ACC112 (cell line): ENCODE results near the gene CRKL.
"Not testable (repeated sequence)": the region's sequence is repeated elsewhere in the genome, so short reads cannot be mapped to it uniquely, and the experiment has no call there.

Experiments
- H2AFZ ChIP-seq: fragments of 200-600 bp; sonication (generic); one replicate; pipeline ENCODE4 v1.6.0; 2017; ENCODE audit warnings: antibody characterized with exemption, low read length; ENCODE audit not compliant: unreplicated experiment
- H3K27ac ChIP-seq: fragments of 200-600 bp; sonication (generic); 2 replicates; pipeline ENCODE4 v1.5.1; 2014; ENCODE audit warnings: low read depth, mild to moderate bottlenecking, antibody characterized with exemption, low read length, moderate library complexity
- H3K27me3 ChIP-seq: fragments of 200-600 bp; sonication (generic); 2 replicates; pipeline ENCODE4 v1.6.1; 2014; ENCODE audit warnings: mild to moderate bottlenecking, antibody characterized with exemption, low read length, moderate library complexity, mixed read lengths; ENCODE audit not compliant: insufficient read depth
- H3K36me3 ChIP-seq: fragments of 200-600 bp; sonication (generic); 2 replicates; pipeline ENCODE4 v1.6.1; 2016; ENCODE audit warnings: mild to moderate bottlenecking, antibody characterized with exemption, low read length, moderate library complexity, mixed read lengths; ENCODE audit not compliant: insufficient read depth
- H3K4me1 ChIP-seq: fragments of 200-600 bp; sonication (generic); one replicate; pipeline ENCODE4 v1.6.1; 2016; ENCODE audit warnings: low read length, mixed read lengths; ENCODE audit not compliant: insufficient read depth, unreplicated experiment, control insufficient read depth
- H3K4me3 ChIP-seq: fragments of 200-600 bp; sonication (generic); 2 replicates; pipeline ENCODE4 v1.5.1; 2014; ENCODE audit warnings: mild to moderate bottlenecking, low read depth, low read length
- H3K79me2 ChIP-seq: fragments of 200-600 bp; sonication (generic); one replicate; pipeline ENCODE4 v1.6.0; 2016; ENCODE audit warnings: low read length; ENCODE audit not compliant: control insufficient read depth, unreplicated experiment, insufficient read depth

Gene CRKL

GRCh38 chr22:20937031-20937793, 20.0 kb downstream of the CRKL start:
- Histone ChIP-seq H3K36me3 (no peaks in the 10 kb centered on the region), H3K27ac (no peak overlapping the region), H3K4me1 (peaks cover 3% of the 10 kb centered on the region), H3K27me3 (no peaks in the 10 kb centered on the region), H3K79me2 (peaks cover 79% of the 10 kb centered on the region), H3K4me3 (no peak overlapping the region), H2AFZ (no peak overlapping the region)

GRCh38 chr22:20937794-20938671, 20.8 kb downstream of the CRKL start:
- Histone ChIP-seq H3K36me3 (no peaks in the 10 kb centered on the region), H3K4me3 (no peak overlapping the region), H2AFZ (no peak overlapping the region), H3K27me3 (no peaks in the 10 kb centered on the region), H3K27ac (no peak overlapping the region), H3K79me2 (peaks cover 79% of the 10 kb centered on the region), H3K4me1 (peaks cover 3% of the 10 kb centered on the region)

- peaks cover 76% of the 10 kb centered on the region for H3K79me2 ChIP-seq
- H3K36me3 ChIP-seq = not testable (repeated sequence)
Measured at GRCh38 chr22:20939457-20940185, 22.4 kb downstream of the CRKL start.

GRCh38 chr22:20940186-20940651, 23.0 kb downstream of the CRKL start:
- H3K27me3 ChIP-seq = no peaks in the 10 kb centered on the region
- no peak overlapping the region for H2AFZ ChIP-seq
- peaks cover 74% of the 10 kb centered on the region for H3K79me2 ChIP-seq
- no peak overlapping the region for H3K27ac ChIP-seq
- H3K4me1 ChIP-seq = peaks cover 5% of the 10 kb centered on the region
- no peak overlapping the region for H3K4me3 ChIP-seq
- no peaks in the 10 kb centered on the region for H3K36me3 ChIP-seq

More at GRCh38 chr22:20939457-20940185, 22.4 kb downstream of the CRKL start:
- H3K4me1 ChIP-seq, H2AFZ ChIP-seq, H3K27me3 ChIP-seq, H3K27ac ChIP-seq, H3K4me3 ChIP-seq: not testable (repeated sequence)

- Histone ChIP-seq H3K36me3 (no peaks in the 10 kb centered on the region), H3K4me3 (no peak overlapping the region), H3K27ac (no peak overlapping the region)
Measured at GRCh38 chr22:20940904-20941385, 23.7 kb downstream of the CRKL start.

GRCh38 chr22:20942203-20942902, 25.1 kb downstream of the CRKL start:
- H3K36me3 ChIP-seq, H2AFZ ChIP-seq, H3K4me3 ChIP-seq, H3K27me3 ChIP-seq, H3K27ac ChIP-seq: not testable (repeated sequence)
- H3K4me1 ChIP-seq = peaks cover 22% of the 10 kb centered on the region
- H3K79me2 ChIP-seq = peaks cover 76% of the 10 kb centered on the region

More at GRCh38 chr22:20940904-20941385, 23.7 kb downstream of the CRKL start:
- H2AFZ ChIP-seq = no peak overlapping the region
- H3K4me1 ChIP-seq = peaks cover 12% of the 10 kb centered on the region
- peaks cover 70% of the 10 kb centered on the region for H3K79me2 ChIP-seq
- H3K27me3 ChIP-seq = no peaks in the 10 kb centered on the region

- Histone ChIP-seq H2AFZ (no peak overlapping the region), H3K27me3 (no peaks in the 10 kb centered on the region), H3K36me3 (no peaks in the 10 kb centered on the region), H3K79me2 (peaks cover 75% of the 10 kb centered on the region), H3K27ac (no peak overlapping the region), H3K4me3 (no peak overlapping the region), H3K4me1 (peaks cover 22% of the 10 kb centered on the region)
Measured at GRCh38 chr22:20943104-20943933, 26.1 kb downstream of the CRKL start.

GRCh38 chr22:20944042-20944441, 26.8 kb downstream of the CRKL start:
- H3K27ac ChIP-seq = no peak overlapping the region
- H3K4me1 ChIP-seq = peaks cover 22% of the 10 kb centered on the region
- H3K4me3 ChIP-seq = no peak overlapping the region
- no peaks in the 10 kb centered on the region for H3K27me3 ChIP-seq
- H2AFZ ChIP-seq = no peak overlapping the region
- H3K79me2 ChIP-seq = peaks cover 75% of the 10 kb centered on the region
- no peaks in the 10 kb centered on the region for H3K36me3 ChIP-seq

GRCh38 chr22:20945578-20945934, 28.3 kb downstream of the CRKL start:
- H3K36me3 ChIP-seq = 0 out of 2 replicates have a peak, but pooled peaks cover 7% of the 10 kb centered on the region
- H3K27ac ChIP-seq = peak overlapping the region; percentile 46; the same call in 1 of the 2 replicates
- peaks cover 21% of the 10 kb centered on the region for H3K4me1 ChIP-seq
- H2AFZ ChIP-seq = no peak overlapping the region
- peaks cover 72% of the 10 kb centered on the region for H3K79me2 ChIP-seq
- no peaks in the 10 kb centered on the region for H3K27me3 ChIP-seq
- H3K4me3 ChIP-seq = 0 out of 2 replicates have a peak overlapping the region, but pooled peaks have one; percentile 33
